Epithelial cell of proximal tubule (primary cell): Measurements from ENCODE around the gene MSH5. TPM values are rescaled to one million over a fixed set of nuclear protein-coding genes. Genes with fewer than 3 reads are reported as not detected.
"Not testable (repeated sequence)": the region's sequence is repeated elsewhere in the genome, so short reads cannot be mapped to it uniquely, and the experiment has no call there.

Source experiments
- DNase-seq: peaks from one replicate; pipeline ENCODE4 v3.0.0-alpha.2; 2011; ENCODE audit warnings: low read depth
- H3K4me3 ChIP-seq: 2 replicates; pipeline ENCODE4 v1.5.1; 2011; ENCODE audit warnings: low read depth, mild to moderate bottlenecking, low read length
- total RNA-seq: library from RNA; depleted of rRNA; stranded (reverse); fragments of >200 nt; gene quantifications from 2 replicates; pipeline ENCODE4 v1.2.3, GENCODE V29; 2015
- TF ChIP-seq, protein P1 (sequence below): conservative IDR thresholded peaks from 2 replicates; pipeline ENCODE4 v1.5.1; 2012; ENCODE audit warnings: low read depth, mild to moderate bottlenecking, low read length

MSH5 gene
- total RNA-seq, 1 donor from 2014 or later: 30.4 TPM

DNA sequence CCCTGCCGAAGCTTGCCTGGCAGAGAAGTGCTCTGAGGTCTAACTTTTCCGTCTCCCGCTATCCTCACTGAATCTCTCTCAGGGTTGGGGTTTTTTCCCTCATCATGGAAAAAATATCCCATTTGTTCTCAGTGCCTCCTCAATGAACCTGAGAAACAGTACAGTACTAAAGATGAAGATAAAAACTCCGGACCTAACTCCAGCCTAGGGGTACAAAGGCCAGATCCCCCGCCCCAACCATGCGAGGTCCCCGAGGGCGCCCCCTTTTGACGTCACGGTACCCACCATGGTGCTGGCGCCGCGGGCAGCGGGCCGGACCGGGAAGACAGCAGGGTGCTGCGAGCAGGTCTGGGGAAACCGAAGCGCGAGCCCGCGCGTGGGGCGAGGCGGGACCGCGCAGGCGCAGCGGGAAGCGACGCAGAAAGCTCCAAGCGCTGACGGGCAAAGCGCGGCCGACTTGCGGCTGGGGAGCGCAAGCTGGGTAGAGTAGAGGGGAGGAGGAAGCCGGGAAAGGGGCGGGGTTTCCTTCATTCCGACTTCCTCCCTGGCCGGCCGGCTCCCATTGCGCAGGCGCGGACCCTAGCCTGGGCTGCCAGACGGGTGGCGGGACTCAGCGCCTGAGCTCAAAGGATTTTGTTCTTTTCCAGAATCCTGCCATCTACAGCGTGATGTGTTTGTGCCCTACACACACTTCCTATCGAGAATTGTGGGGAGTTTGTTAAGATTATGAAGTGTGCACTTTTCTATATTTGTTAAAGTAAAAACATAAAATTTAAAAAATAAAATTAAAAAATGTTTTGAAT, 66.9 kb downstream of the MSH5 start, which contains the start of gene LSM2:
Gene LSM2, minus strand, starts transcription at position 497 of the 803 bp plus-strand sequence. Its CDS starts 209 bp downstream, at position 288.
- TF ChIP-seq, protein P1, sequence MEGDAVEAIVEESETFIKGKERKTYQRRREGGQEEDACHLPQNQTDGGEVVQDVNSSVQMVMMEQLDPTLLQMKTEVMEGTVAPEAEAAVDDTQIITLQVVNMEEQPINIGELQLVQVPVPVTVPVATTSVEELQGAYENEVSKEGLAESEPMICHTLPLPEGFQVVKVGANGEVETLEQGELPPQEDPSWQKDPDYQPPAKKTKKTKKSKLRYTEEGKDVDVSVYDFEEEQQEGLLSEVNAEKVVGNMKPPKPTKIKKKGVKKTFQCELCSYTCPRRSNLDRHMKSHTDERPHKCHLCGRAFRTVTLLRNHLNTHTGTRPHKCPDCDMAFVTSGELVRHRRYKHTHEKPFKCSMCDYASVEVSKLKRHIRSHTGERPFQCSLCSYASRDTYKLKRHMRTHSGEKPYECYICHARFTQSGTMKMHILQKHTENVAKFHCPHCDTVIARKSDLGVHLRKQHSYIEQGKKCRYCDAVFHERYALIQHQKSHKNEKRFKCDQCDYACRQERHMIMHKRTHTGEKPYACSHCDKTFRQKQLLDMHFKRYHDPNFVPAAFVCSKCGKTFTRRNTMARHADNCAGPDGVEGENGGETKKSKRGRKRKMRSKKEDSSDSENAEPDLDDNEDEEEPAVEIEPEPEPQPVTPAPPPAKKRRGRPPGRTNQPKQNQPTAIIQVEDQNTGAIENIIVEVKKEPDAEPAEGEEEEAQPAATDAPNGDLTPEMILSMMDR: peak; percentile 22
- no peak for DNase-seq
- H3K4me3 ChIP-seq: peak within 1 kb of the TSS; percentile 78

DNA sequence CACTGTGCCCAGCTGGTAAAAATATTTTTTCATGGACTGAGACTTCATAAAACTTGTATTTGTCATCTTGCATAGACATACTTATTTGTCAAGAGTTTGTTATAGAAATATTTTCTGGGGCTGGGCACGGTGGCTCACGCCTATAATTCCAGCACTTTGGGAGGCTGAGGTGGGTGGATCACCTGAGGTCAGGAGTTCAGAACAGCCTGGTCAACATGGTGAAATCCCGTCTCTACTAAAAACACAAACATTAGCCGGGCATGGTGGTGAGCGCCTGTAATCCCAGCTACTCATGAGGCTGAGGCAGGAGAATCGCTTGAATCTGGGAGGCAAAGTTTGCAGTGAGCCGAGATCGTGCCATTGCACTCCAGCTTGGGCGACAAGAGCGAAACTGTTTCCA, 68.8 kb downstream of the MSH5 start:
- not testable (repeated sequence) for DNase-seq, H3K4me3 ChIP-seq

DNA sequence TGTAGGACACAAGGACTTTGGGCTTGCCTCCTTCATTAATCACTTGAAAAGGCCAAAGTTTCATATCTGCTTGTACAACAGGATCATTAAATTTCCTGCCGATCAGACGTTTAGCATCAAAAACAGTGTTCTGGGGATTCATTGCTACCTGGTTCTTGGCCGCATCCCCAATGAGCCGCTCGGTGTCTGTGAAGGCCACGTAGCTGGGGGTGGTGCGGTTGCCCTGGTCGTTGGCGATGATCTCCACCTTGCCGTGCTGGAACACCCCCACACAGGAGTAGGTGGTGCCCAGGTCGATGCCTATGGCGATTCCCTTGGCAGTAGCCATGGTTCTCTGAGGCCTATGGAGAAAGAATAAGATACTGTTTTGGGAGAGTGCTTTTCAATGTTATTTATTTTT, 71.8 kb downstream of the MSH5 start:
- no peak overlapping the region for H3K4me3 ChIP-seq
- TF ChIP-seq, protein P1: no peak

More for the DNA sequence above, 71.8 kb downstream of the MSH5 start:
- DNase-seq: no peak

Other genes with a start within 250 kb of the MSH5 start
- 13.0 and 40.9 TPM in 2 replicates for gene MICB, start 241.9 kb upstream of the MSH5 start, total RNA-seq
- gene MCCD1, start 211.0 kb upstream of the MSH5 start, total RNA-seq: not detected in 2 replicates
- 304 and 669 TPM in 2 replicates for gene DDX39B, start 198.0 kb upstream of the MSH5 start, total RNA-seq
- gene ATP6V1G2, start 193.4 kb upstream of the MSH5 start, total RNA-seq: 0.14 and 0.52 TPM in 2 replicates
- gene NFKBIL1, start 192.4 kb upstream of the MSH5 start, total RNA-seq: 11.8 and 17.8 TPM in 2 replicates
- not detected in 2 replicates for gene LTA, start 167.7 kb upstream of the MSH5 start, total RNA-seq
- gene TNF, start 164.4 kb upstream of the MSH5 start, total RNA-seq: 13.9 and 14.2 TPM in 2 replicates
- gene LTB, start 157.6 kb upstream of the MSH5 start, total RNA-seq: 12.0 and 50.8 TPM in 2 replicates
- gene LST1, start 153.7 kb upstream of the MSH5 start, total RNA-seq: not detected in 2 replicates
- gene NCR3, start 147.0 kb upstream of the MSH5 start, total RNA-seq: not detected in 2 replicates
- gene AIF1, start 124.8 kb upstream of the MSH5 start, total RNA-seq: not detected in 2 replicates
- 81.2 and 93.0 TPM in 2 replicates for gene PRRC2A, start 119.3 kb upstream of the MSH5 start, total RNA-seq
- 307 and 331 TPM in 2 replicates for gene BAG6, start 87.3 kb upstream of the MSH5 start, total RNA-seq
- 0.72 and 0.81 TPM in 2 replicates for gene APOM, start 84.1 kb upstream of the MSH5 start, total RNA-seq
- gene C6orf47, start 79.2 kb upstream of the MSH5 start, total RNA-seq: 17.2 and 19.3 TPM in 2 replicates
- 16.0 and 32.9 TPM in 2 replicates for gene GPANK1, start 75.0 kb upstream of the MSH5 start, total RNA-seq
- gene CSNK2B, start 73.9 kb upstream of the MSH5 start, total RNA-seq: 313 and 435 TPM in 2 replicates
- 1.1 and 4.0 TPM in 2 replicates for gene LY6G5B, start 70.0 kb upstream of the MSH5 start, total RNA-seq
- gene LY6G5C, start 58.9 kb upstream of the MSH5 start, total RNA-seq: 0.94 and 1.1 TPM in 2 replicates
- 25.4 and 35.6 TPM in 2 replicates for gene ABHD16A, start 36.7 kb upstream of the MSH5 start, total RNA-seq
- gene LY6G6F, start 33.1 kb upstream of the MSH5 start, total RNA-seq: not detected in 2 replicates
- not detected in 2 replicates for gene LY6G6D, start 24.7 kb upstream of the MSH5 start, total RNA-seq
- not detected in 2 replicates for gene LY6G6C, start 18.3 kb upstream of the MSH5 start, total RNA-seq
- not detected in 2 replicates for gene MPIG6B, start 16.6 kb upstream of the MSH5 start, total RNA-seq
- 61.1 and 87.2 TPM in 2 replicates for gene DDAH2, start 10.7 kb upstream of the MSH5 start, total RNA-seq
- gene CLIC1, start 3.5 kb upstream of the MSH5 start, total RNA-seq: 938 and 1,262 TPM in 2 replicates
- gene SAPCD1, start 22.7 kb downstream of the MSH5 start, total RNA-seq: 0.94 and 4.4 TPM in 2 replicates
- gene VWA7, start 37.3 kb downstream of the MSH5 start, total RNA-seq: 0.65 and 2.2 TPM in 2 replicates
- 113 and 166 TPM in 2 replicates for gene VARS1, start 55.7 kb downstream of the MSH5 start, total RNA-seq
- 112 and 157 TPM in 2 replicates for gene LSM2, start 67.0 kb downstream of the MSH5 start, total RNA-seq
- gene HSPA1L, start 75.3 kb downstream of the MSH5 start, total RNA-seq: 0.29 and 0.35 TPM in 2 replicates
- 116 and 139 TPM in 2 replicates for gene HSPA1A, start 75.5 kb downstream of the MSH5 start, total RNA-seq
- gene HSPA1B, start 87.7 kb downstream of the MSH5 start, total RNA-seq: 58.4 and 136 TPM in 2 replicates
- gene NEU1, start 122.8 kb downstream of the MSH5 start, total RNA-seq: 65.2 and 68.6 TPM in 2 replicates
- 12.4 and 24.0 TPM in 2 replicates for gene SLC44A4, start 139.0 kb downstream of the MSH5 start, total RNA-seq
- 44.0 and 54.6 TPM in 2 replicates for gene EHMT2, start 157.7 kb downstream of the MSH5 start, total RNA-seq
- 1.5 TPM in 2 replicates for gene ZBTB12, start 162.1 kb downstream of the MSH5 start, total RNA-seq
- not detected in 2 replicates for gene C2, start 187.7 kb downstream of the MSH5 start, total RNA-seq
- gene CFB, start 206.1 kb downstream of the MSH5 start, total RNA-seq: 0.81 and 2.2 TPM in 2 replicates
- gene NELFE, start 219.0 kb downstream of the MSH5 start, total RNA-seq: 113 and 132 TPM in 2 replicates
- gene SKIC2, start 219.2 kb downstream of the MSH5 start, total RNA-seq: 42.0 and 51.9 TPM in 2 replicates
- gene DXO, start 232.1 kb downstream of the MSH5 start, total RNA-seq: 20.0 and 20.9 TPM in 2 replicates
- 1.0 and 1.6 TPM in 2 replicates for gene C4A, start 242.1 kb downstream of the MSH5 start, total RNA-seq